Neural cell (in vitro differentiated cells): Measurements from ENCODE around the gene GPR84.

Experiments
- CTCF ChIP-seq: fragments of 450-650 bp; IDR thresholded peaks from 2 replicates; pipeline ENCODE4 v1.5.1; 2014; ENCODE audit warnings: antibody characterized with exemption, mild to moderate bottlenecking, moderate library complexity; ENCODE audit not compliant: poor library complexity, severe bottlenecking
- EP300 ChIP-seq: fragments of 450-650 bp; conservative IDR thresholded peaks from 2 replicates; pipeline ENCODE4 v1.6.1; 2014; ENCODE audit warnings: antibody characterized with exemption, mild to moderate bottlenecking, moderate library complexity; ENCODE audit not compliant: poor library complexity, severe bottlenecking
- EZH2 ChIP-seq: fragments of 200-600, 300-800 bp; shearing (Covaris generic), sonication (generic); IDR thresholded peaks from 2 replicates; pipeline ENCODE4 v1.6.1; 2014; ENCODE audit warnings: antibody characterized with exemption, low read length, borderline replicate concordance, mild to moderate bottlenecking; ENCODE audit not compliant: insufficient read depth, poor library complexity, severe bottlenecking
- MXI1 ChIP-seq: fragments of 450-650 bp; conservative IDR thresholded peaks from 2 replicates; pipeline ENCODE4 v1.6.1; 2014; ENCODE audit warnings: antibody characterized with exemption, mild to moderate bottlenecking; ENCODE audit not compliant: poor library complexity, severe bottlenecking
- POLR2AphosphoS5 ChIP-seq: IDR thresholded peaks from 2 replicates; pipeline ENCODE4 v1.6.1; 2012
- RAD21 ChIP-seq: fragments of 450-650 bp; conservative IDR thresholded peaks from 2 replicates; pipeline ENCODE4 v1.6.1; 2014; ENCODE audit warnings: antibody characterized with exemption, mild to moderate bottlenecking, moderate library complexity
- REST ChIP-seq: IDR thresholded peaks from 2 replicates; pipeline ENCODE4 v1.6.1; 2012; ENCODE audit warnings: borderline replicate concordance
- SMC3 ChIP-seq: fragments of 450-650 bp; conservative IDR thresholded peaks from 2 replicates; pipeline ENCODE4 v1.6.1; 2014; ENCODE audit warnings: antibody characterized with exemption, mild to moderate bottlenecking, moderate library complexity; ENCODE audit not compliant: poor library complexity
- TAF1 ChIP-seq: IDR thresholded peaks from 2 replicates; pipeline ENCODE4 v1.6.1; 2012; ENCODE audit warnings: low read depth

GRCh38 chr12:54385251-54385914 lies 21.1 kb upstream of the GPR84 start:
- TF ChIP-seq CTCF (no peak), POLR2AphosphoS5 (no peak), REST (no peak), EZH2 (no peak), EP300 (no peak), MXI1 (no peak), RAD21 (no peak), TAF1 (no peak), SMC3 (no peak)
